CD4-positive, alpha-beta T cell (primary cell): ENCODE results near the gene SND1. TPM values are rescaled to one million over a fixed set of nuclear protein-coding genes. Genes with fewer than 3 reads are reported as not detected.

ENCODE experiments used
- ATAC-seq: fragments of 200-7000 bp; cut with Tn5 transposase; one replicate; pipeline ENCODE4 v1.10.0; 2022; ENCODE audit warnings: mild to moderate bottlenecking; ENCODE audit not compliant: poor library complexity
- CTCF ChIA-PET: fragments of 350-600 bp; sonication (Branson Sonifier 250); formaldehyde crosslinking; loops from one replicate; lab custom pipeline; 2021; ENCODE audit warnings: antibody characterized with exemption, inconsistent platforms; lab: Charles Lee
- POLR2A ChIA-PET: fragments of 350-600 bp; sonication (Branson Sonifier 250); formaldehyde crosslinking; loops from one replicate; lab custom pipeline; 2021; ENCODE audit warnings: antibody characterized with exemption, inconsistent platforms; lab: Charles Lee
- DNase-seq, 14 experiments: peaks; one replicate each; pipeline ENCODE4 v3.0.0-alpha.2; 2013 to 2020; ENCODE audit warnings: mixed read lengths in 2 of 14
- H3K27ac ChIP-seq, 2 donors: one replicate each; pipeline versions ENCODE4 v1.5.1 to v1.7.0; 2013; ENCODE audit warnings: low read length in 2 of 2, low read depth in 1 of 2, mild to moderate bottlenecking in 1 of 2
- H3K27me3 ChIP-seq, 2 experiments: 1 replicate in 1 of 2; 2 replicates in 1 of 2; pipeline versions ENCODE4 v1.6.1 to v1.7.0; 2013; ENCODE audit warnings: low read length in 2 of 2, control low read depth in 1 of 2, mild to moderate bottlenecking in 1 of 2, moderate library complexity in 1 of 2; ENCODE audit not compliant: insufficient read depth in 2 of 2, control insufficient read depth in 1 of 2
- H3K36me3 ChIP-seq: one replicate; pipeline ENCODE4 v1.6.1; 2013; ENCODE audit warnings: low read length, control low read depth; ENCODE audit not compliant: insufficient read depth
- H3K4me1 ChIP-seq: one replicate; pipeline ENCODE4 v1.6.1; 2013; ENCODE audit warnings: low read length, control low read depth; ENCODE audit not compliant: insufficient read depth
- H3K4me3 ChIP-seq: one replicate; pipeline ENCODE4 v1.5.1; 2013; ENCODE audit warnings: mild to moderate bottlenecking, low read length, moderate library complexity
- H3K9me3 ChIP-seq, 2 experiments: 1 replicate in 1 of 2; 2 replicates in 1 of 2; pipeline versions ENCODE4 v1.6.1 to v1.7.0; 2013; ENCODE audit warnings: low read length in 2 of 2, mild to moderate bottlenecking in 2 of 2, control low read depth in 1 of 2, moderate library complexity in 1 of 2; ENCODE audit not compliant: control insufficient read depth in 1 of 2, insufficient read depth in 1 of 2
- H3K27ac Mint-ChIP-seq: one replicate; pipeline ENCODE4 v1.8.0; 2020; ENCODE audit warnings: mixed read lengths
- H3K27me3 Mint-ChIP-seq: one replicate; pipeline ENCODE4 v1.8.0; 2021; ENCODE audit warnings: mixed read lengths
- H3K36me3 Mint-ChIP-seq: one replicate; pipeline ENCODE4 v1.8.0; 2021; ENCODE audit warnings: low read depth, mixed read lengths
- H3K4me1 Mint-ChIP-seq: one replicate; pipeline ENCODE4 v1.8.0; 2021; ENCODE audit warnings: low read depth, mixed read lengths
- H3K4me3 Mint-ChIP-seq: one replicate; pipeline ENCODE4 v1.8.0; 2020; ENCODE audit warnings: mild to moderate bottlenecking, mixed read lengths
- H3K9me3 Mint-ChIP-seq: one replicate; pipeline ENCODE4 v1.8.0; 2020; ENCODE audit warnings: mixed read lengths
- intact Hi-C, 2 experiments: fragments of 100-400 bp; cut with DNase I in 1 of 2; cut with micrococcal nuclease in 1 of 2; formaldehyde crosslinking; loops; one replicate each; pipeline versions ENCODE4 v1.15.1 to v1.9.0; 2023 to 2025; cut with DNase I, micrococcal nuclease
- total RNA-seq, 174 experiments: library from RNA in 2 of 174; stranded (reverse) in 2 of 174; gene quantifications; one replicate each; pipeline ENCODE4 v1.2.3 and lab custom pipeline; 2021 to 2026
- TF ChIP-seq, protein P1 (sequence below): fragments of 200-600 bp; IDR thresholded peaks from one replicate; pipeline ENCODE4 v1.8.0; 2022; ENCODE audit warnings: antibody characterized with exemption, mild to moderate bottlenecking

The SND1 gene
- total RNA-seq, 2 experiments from 2014 or later = 104 to 113 TPM

DNA sequence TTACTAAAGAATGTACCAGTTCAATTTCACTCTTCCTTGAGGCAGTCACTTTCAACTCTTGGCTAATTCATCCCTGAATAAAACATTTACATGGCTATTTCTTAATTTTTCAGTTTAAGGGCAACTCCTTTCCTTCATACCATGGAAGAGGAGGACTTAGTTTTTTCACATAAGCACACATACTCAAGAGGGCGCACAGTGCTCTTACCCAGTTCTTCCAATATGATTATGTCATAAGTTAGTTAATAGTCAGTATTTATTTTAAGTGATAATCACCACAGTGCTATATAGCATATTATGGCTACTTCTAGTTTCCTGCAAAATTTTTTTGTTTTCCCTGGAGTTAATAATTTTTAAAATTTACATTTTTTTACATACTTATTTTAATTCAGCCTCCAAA, 58.6 kb downstream of the SND1 start:
- no peaks in the 10 kb centered on the region for H3K9me3 Mint-ChIP-seq
- H3K4me1 Mint-ChIP-seq = no peaks in the 10 kb centered on the region
- no peaks in the 10 kb centered on the region for H3K4me1 ChIP-seq
- CTCF ChIA-PET = interaction anchor here (1.0 to 7.7 kb wide), 3 partner anchors 33 to 499 kb away, joined by 3 to 44 read pairs (median 3); no protein-coding TSS in a partner anchor
- no peak overlapping the region for H3K4me3 Mint-ChIP-seq
- H3K27ac ChIP-seq = no peak overlapping the region
- H3K9me3 ChIP-seq = no peaks in the 10 kb centered on the region
- DNase-seq = no peak
- peaks cover 69% of the 10 kb centered on the region for H3K36me3 ChIP-seq
- H3K27ac Mint-ChIP-seq = no peak overlapping the region
- H3K27me3 ChIP-seq = no peaks in the 10 kb centered on the region
- H3K36me3 Mint-ChIP-seq = peaks cover 92% of the 10 kb centered on the region
- TF ChIP-seq, protein P1, sequence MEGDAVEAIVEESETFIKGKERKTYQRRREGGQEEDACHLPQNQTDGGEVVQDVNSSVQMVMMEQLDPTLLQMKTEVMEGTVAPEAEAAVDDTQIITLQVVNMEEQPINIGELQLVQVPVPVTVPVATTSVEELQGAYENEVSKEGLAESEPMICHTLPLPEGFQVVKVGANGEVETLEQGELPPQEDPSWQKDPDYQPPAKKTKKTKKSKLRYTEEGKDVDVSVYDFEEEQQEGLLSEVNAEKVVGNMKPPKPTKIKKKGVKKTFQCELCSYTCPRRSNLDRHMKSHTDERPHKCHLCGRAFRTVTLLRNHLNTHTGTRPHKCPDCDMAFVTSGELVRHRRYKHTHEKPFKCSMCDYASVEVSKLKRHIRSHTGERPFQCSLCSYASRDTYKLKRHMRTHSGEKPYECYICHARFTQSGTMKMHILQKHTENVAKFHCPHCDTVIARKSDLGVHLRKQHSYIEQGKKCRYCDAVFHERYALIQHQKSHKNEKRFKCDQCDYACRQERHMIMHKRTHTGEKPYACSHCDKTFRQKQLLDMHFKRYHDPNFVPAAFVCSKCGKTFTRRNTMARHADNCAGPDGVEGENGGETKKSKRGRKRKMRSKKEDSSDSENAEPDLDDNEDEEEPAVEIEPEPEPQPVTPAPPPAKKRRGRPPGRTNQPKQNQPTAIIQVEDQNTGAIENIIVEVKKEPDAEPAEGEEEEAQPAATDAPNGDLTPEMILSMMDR = no peak
- intact Hi-C loops = loop anchor here in 1 of 2 experiments (5.0 kb wide), 1 partner anchor 612 kb away; no protein-coding TSS in a partner anchor
- H3K27me3 Mint-ChIP-seq = no peaks in the 10 kb centered on the region
- H3K4me3 ChIP-seq = no peak overlapping the region
- ATAC-seq = no peak
- POLR2A ChIA-PET = interaction anchor here (0.7 kb wide), 1 partner anchor 127 kb away, joined by 3 read pairs; no protein-coding TSS in a partner anchor

DNA sequence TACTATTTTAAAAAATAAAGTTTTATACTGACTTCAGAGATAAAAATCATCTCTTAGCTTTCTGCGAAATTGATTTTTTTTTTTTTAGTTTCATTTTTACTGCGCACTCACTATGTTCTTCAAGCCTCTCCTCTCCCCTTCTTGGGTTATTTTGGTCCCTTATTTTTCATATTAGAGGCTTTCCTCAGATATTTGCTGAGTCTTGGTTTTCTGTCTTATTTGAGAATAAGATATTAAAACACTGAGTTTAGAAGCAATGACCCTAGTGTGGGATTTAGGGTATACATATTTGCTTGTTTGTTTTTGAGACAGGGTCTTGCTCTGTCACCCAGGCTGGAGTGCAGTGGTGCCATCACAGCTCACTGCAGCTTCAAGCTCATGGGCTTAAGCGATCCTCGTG, 59.9 kb downstream of the SND1 start:
- no peaks in the 10 kb centered on the region for H3K27me3 ChIP-seq
- H3K9me3 ChIP-seq = no peaks in the 10 kb centered on the region
- DNase-seq = no peak
- no peak overlapping the region for H3K27ac ChIP-seq
- H3K4me1 ChIP-seq = no peaks in the 10 kb centered on the region
- H3K9me3 Mint-ChIP-seq = no peaks in the 10 kb centered on the region
- intact Hi-C loops = loop anchor here in 1 of 2 experiments (5.0 kb wide), 1 partner anchor 610 kb away; no protein-coding TSS in a partner anchor
- H3K4me3 ChIP-seq = no peak overlapping the region
- ChIA-PET CTCF (interaction anchor here (7.7 kb wide), 1 partner anchor 498 kb away, joined by 44 read pairs; no protein-coding TSS in a partner anchor), POLR2A (no interaction called here)
- peaks cover 86% of the 10 kb centered on the region for H3K36me3 Mint-ChIP-seq
- H3K4me1 Mint-ChIP-seq = no peaks in the 10 kb centered on the region
- peaks cover 62% of the 10 kb centered on the region for H3K36me3 ChIP-seq
- no peak for ATAC-seq
- no peak overlapping the region for H3K27ac Mint-ChIP-seq
- TF ChIP-seq, protein P1 = no peak
- no peaks in the 10 kb centered on the region for H3K27me3 Mint-ChIP-seq
- no peak overlapping the region for H3K4me3 Mint-ChIP-seq

DNA sequence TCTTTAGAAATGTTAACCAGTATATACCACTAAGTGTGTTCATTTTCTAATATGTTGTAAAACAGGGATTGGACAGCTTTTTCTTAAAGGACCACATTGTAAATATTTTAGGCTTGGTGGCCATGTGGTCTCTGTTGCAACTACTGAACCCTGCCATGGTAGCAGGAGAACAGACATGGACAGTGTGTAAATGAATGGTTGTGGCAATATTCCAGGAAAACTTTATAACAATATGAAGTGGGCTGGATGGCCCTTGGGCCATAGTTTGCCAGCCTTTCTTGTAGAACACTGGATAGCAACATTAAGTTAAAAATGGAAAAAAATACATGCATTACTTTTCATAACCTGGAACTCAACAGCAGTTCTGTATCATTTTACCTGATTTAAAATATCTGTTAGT, 61.0 kb downstream of the SND1 start:
- Mint-ChIP-seq H3K9me3 (no peaks in the 10 kb centered on the region), H3K27me3 (no peaks in the 10 kb centered on the region), H3K27ac (no peak overlapping the region), H3K36me3 (peaks cover 89% of the 10 kb centered on the region), H3K4me1 (peaks cover 6% of the 10 kb centered on the region), H3K4me3 (no peak overlapping the region)
- POLR2A ChIA-PET = no interaction called here
- no peaks in the 10 kb centered on the region for H3K4me1 ChIP-seq
- TF ChIP-seq, protein P1 = no peak
- H3K27me3 ChIP-seq = no peaks in the 10 kb centered on the region
- H3K4me3 ChIP-seq = no peak overlapping the region
- ATAC-seq (no peak), DNase-seq (no peak)
- CTCF ChIA-PET = interaction anchor here (7.7 kb wide), 1 partner anchor 497 kb away, joined by 44 read pairs; no protein-coding TSS in a partner anchor
- peaks cover 63% of the 10 kb centered on the region for H3K36me3 ChIP-seq
- H3K27ac ChIP-seq = no peak overlapping the region
- no peaks in the 10 kb centered on the region for H3K9me3 ChIP-seq
- intact Hi-C loops = loop anchor here in 1 of 2 experiments (5.0 kb wide), 1 partner anchor 609 kb away; no protein-coding TSS in a partner anchor
